ENCODE measurements around the gene MUC4. TPM values are rescaled to one million over a fixed set of nuclear protein-coding genes. Genes with fewer than 3 reads are reported as not detected.

MUC4 gene
- total RNA-seq, 1 experiment from 2014 or later: 3.6 TPM

- no peaks in the 10 kb centered on the region for H3K9me3 Mint-ChIP-seq (ENCODE audit: low read depth, unreplicated experiment)
- H3K4me3 Mint-ChIP-seq (ENCODE audit: low read depth, unreplicated experiment): no peak overlapping the region
- no TSS peak for BruUV-seq (replicated peaks)
- CTCF ChIA-PET: no interaction called here
- TF ChIP-seq CTCF (IDR thresholded peaks at IDR 0.05; ENCODE audit: unreplicated experiment): no peak
- no peak for DNase-seq
- no peaks in the 10 kb centered on the region for H3K36me3 Mint-ChIP-seq (ENCODE audit: insufficient read depth, unreplicated experiment)
- intact Hi-C loops (cut with micrococcal nuclease; ENCODE audit: unreplicated experiment): no loop called here
- peaks cover 34% of the 10 kb centered on the region for H3K27me3 Mint-ChIP-seq (ENCODE audit: unreplicated experiment)
- no peak overlapping the region for H3K27ac Mint-ChIP-seq (ENCODE audit: unreplicated experiment)
- peaks cover 14% of the 10 kb centered on the region for H3K4me1 Mint-ChIP-seq (ENCODE audit: low read depth, unreplicated experiment)
Observed at GRCh38 chr3:195754141-195754540, 57.6 kb downstream of the MUC4 start.

- BruUV-seq (replicated peaks): no TSS peak
- no peak for TF ChIP-seq CTCF (IDR thresholded peaks at IDR 0.05; ENCODE audit: unreplicated experiment)
- CTCF ChIA-PET: no interaction called here
- DNase-seq: no peak
- no peaks in the 10 kb centered on the region for H3K36me3 Mint-ChIP-seq (ENCODE audit: insufficient read depth, unreplicated experiment)
- no peaks in the 10 kb centered on the region for H3K9me3 Mint-ChIP-seq (ENCODE audit: low read depth, unreplicated experiment)
- H3K4me3 Mint-ChIP-seq (ENCODE audit: low read depth, unreplicated experiment): no peak overlapping the region
- intact Hi-C loops (cut with micrococcal nuclease; ENCODE audit: unreplicated experiment): no loop called here
- peaks cover 14% of the 10 kb centered on the region for H3K4me1 Mint-ChIP-seq (ENCODE audit: low read depth, unreplicated experiment)
- peaks cover 34% of the 10 kb centered on the region for H3K27me3 Mint-ChIP-seq (ENCODE audit: unreplicated experiment)
- no peak overlapping the region for H3K27ac Mint-ChIP-seq (ENCODE audit: unreplicated experiment)
Observed at GRCh38 chr3:195753581-195753980, 58.1 kb downstream of the MUC4 start.

GRCh38 chr3:195752546-195753331 is 59.0 kb downstream of the MUC4 start:
- intact Hi-C loops (cut with micrococcal nuclease; ENCODE audit: unreplicated experiment): no loop called here
- Mint-ChIP-seq H3K27ac (ENCODE audit: unreplicated experiment) (no peak overlapping the region), H3K27me3 (ENCODE audit: unreplicated experiment) (peaks cover 27% of the 10 kb centered on the region), H3K4me3 (ENCODE audit: low read depth, unreplicated experiment) (no peak overlapping the region), H3K36me3 (ENCODE audit: insufficient read depth, unreplicated experiment) (no peaks in the 10 kb centered on the region), H3K9me3 (ENCODE audit: low read depth, unreplicated experiment) (no peaks in the 10 kb centered on the region), H3K4me1 (ENCODE audit: low read depth, unreplicated experiment) (peaks cover 14% of the 10 kb centered on the region)
- no peak for DNase-seq
- CTCF ChIA-PET: no interaction called here
- BruUV-seq (replicated peaks): no TSS peak
- TF ChIP-seq CTCF (IDR thresholded peaks at IDR 0.05; ENCODE audit: unreplicated experiment): no peak

DNA sequence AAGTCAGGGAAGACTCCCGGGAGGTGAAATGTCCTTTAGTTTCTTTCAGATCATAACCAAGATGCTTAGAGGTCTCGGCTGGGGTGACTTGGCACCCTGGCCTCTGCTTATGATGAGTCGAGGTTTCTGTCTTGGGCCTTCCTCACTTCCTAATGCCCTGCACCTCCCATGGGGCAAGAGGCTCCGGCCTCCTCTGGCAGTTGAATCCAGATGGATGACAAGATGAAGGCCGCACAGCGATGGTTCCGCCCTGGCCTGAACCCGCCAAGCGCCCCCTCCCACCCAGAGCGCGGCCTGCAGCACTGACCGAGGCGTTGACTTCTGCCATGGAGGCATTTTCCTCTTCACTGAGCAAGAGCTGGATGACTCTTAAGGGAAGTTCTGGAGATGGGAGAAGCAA is 59.7 kb downstream of the MUC4 start:
- no peak for DNase-seq
- peaks cover 21% of the 10 kb centered on the region for H3K27me3 Mint-ChIP-seq (ENCODE audit: unreplicated experiment)
- intact Hi-C loops (cut with micrococcal nuclease; ENCODE audit: unreplicated experiment): no loop called here
- CTCF ChIA-PET: no interaction called here
- H3K27ac Mint-ChIP-seq (ENCODE audit: unreplicated experiment): no peak overlapping the region
- peaks cover 4% of the 10 kb centered on the region for H3K36me3 Mint-ChIP-seq (ENCODE audit: insufficient read depth, unreplicated experiment)
- no TSS peak for BruUV-seq (replicated peaks)
- TF ChIP-seq CTCF (IDR thresholded peaks at IDR 0.05; ENCODE audit: unreplicated experiment): no peak
- no peaks in the 10 kb centered on the region for H3K9me3 Mint-ChIP-seq (ENCODE audit: low read depth, unreplicated experiment)
- H3K4me1 Mint-ChIP-seq (ENCODE audit: low read depth, unreplicated experiment): peaks cover 10% of the 10 kb centered on the region
- no peak overlapping the region for H3K4me3 Mint-ChIP-seq (ENCODE audit: low read depth, unreplicated experiment)

All from Calu3 (cell line).